Breast epithelium (tissue), 3 donors: ENCODE results near the gene SF3B1.

ENCODE experiments used
- POLR2A ChIP-seq: fragments of 450-650 bp; IDR thresholded peaks from one replicate; pipeline ENCODE4 v1.6.1; 2016; ENCODE audit warnings: antibody characterized with exemption, mild to moderate bottlenecking, moderate library complexity
- POLR2AphosphoS5 ChIP-seq, 3 donors: sonication (generic); formaldehyde crosslinking; IDR thresholded peaks; one replicate each; pipeline ENCODE4 v1.6.1; 2017; ENCODE audit warnings: antibody characterized with exemption in 3 of 3
- TF ChIP-seq, protein P1 (sequence below), 3 donors: fragments of 450-650 bp; IDR thresholded peaks; one replicate each; pipeline ENCODE4 v1.5.1; 2016 to 2017; ENCODE audit warnings: antibody characterized with exemption in 3 of 3, mild to moderate bottlenecking in 3 of 3, moderate library complexity in 3 of 3

DNA sequence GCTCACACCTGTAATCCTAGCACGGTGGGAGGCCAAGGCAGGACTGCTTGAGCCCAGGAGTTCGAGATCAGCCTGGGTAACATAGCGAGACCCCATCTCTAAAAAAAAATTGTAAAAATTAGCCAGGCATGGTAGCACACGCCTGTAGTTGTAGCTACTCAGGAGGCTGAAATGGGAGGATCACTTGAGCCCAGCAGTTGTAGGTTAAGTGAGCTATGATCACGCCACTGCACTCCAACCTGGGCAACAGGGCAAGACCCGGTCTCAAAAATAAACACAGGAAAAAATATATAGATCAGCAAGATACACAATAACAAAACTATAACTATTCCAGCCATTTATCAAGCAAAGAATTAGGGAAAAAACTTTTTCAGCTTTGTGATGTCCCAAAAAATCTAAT, 3.0 kb downstream of the SF3B1 start:
- TF ChIP-seq, protein P1, sequence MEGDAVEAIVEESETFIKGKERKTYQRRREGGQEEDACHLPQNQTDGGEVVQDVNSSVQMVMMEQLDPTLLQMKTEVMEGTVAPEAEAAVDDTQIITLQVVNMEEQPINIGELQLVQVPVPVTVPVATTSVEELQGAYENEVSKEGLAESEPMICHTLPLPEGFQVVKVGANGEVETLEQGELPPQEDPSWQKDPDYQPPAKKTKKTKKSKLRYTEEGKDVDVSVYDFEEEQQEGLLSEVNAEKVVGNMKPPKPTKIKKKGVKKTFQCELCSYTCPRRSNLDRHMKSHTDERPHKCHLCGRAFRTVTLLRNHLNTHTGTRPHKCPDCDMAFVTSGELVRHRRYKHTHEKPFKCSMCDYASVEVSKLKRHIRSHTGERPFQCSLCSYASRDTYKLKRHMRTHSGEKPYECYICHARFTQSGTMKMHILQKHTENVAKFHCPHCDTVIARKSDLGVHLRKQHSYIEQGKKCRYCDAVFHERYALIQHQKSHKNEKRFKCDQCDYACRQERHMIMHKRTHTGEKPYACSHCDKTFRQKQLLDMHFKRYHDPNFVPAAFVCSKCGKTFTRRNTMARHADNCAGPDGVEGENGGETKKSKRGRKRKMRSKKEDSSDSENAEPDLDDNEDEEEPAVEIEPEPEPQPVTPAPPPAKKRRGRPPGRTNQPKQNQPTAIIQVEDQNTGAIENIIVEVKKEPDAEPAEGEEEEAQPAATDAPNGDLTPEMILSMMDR (IDR thresholded peaks at IDR 0.05), result no peak
- TF ChIP-seq POLR2A (no peak), POLR2AphosphoS5 (IDR thresholded peaks at IDR 0.05) (no peak)
